ENCODE data around the gene GGCX. TPM values are rescaled to one million over a fixed set of nuclear protein-coding genes. Genes with fewer than 3 reads are reported as not detected.

Gene GGCX
- total and polyA plus RNA-seq, 9 of the 15 experiments (the other 6 are each of a cell fraction or from before 2014, with no cell fraction given) = 14.4 to 47.1 (median 28.1) TPM

DNA sequence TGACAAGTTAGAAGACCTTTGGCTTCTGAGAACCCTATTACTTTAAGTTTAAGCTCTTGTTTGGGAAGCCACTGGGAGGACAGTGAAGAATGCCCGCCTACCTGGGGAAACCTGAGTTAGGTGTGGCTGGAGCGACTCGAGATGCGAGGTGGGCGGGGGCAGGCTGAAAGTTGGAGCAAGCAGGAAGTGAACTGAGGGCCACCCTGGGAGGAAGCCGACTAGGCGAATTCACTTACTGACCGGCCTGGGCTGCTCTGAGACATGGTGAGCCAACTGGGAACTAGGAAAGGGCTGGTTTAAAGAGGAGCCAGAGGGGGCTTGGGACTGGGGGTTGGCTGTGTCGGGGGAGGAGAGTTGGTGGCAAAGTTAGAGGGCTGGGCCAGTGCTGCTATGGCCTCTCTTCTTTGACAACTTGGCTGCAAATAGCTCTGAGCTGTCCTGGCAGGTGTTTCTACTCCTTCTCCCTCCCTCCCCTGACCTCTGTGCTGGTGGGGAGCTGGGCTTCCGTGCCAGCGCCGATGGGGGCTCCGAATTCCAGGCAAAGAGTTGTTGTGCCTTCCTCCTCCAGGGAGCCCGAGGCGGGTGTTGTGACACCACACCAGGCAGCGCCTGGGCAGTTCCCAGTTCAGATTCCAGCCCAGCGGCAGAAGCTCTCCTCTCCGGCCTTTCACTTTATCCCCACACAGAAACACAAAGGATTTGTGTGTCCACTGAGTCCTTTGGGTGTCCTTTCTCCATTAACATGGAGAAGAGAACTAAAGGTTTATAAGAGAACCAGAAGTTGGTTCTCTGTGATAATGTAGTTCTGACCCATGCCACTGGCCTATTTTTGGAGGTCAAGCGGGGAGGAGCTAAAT lies 16.3 kb upstream of the GGCX start, which contains the start of gene VAMP8 (continued):
- TF ChIP-seq ZNF717 (CRISPR knock-in tag; IDR thresholded peaks at IDR 0.05) (no peak), MEF2D (tag; conservative IDR thresholded peaks at IDR 0.05; ENCODE audit: low read depth) (no peak), HDAC2 (IDR thresholded peaks at IDR 0.05) (no peak), DACH1 (IDR thresholded peaks at IDR 0.05; ENCODE audit: partially characterized antibody) (no peak), POLR2A (conservative IDR thresholded peaks at IDR 0.05) (peak; percentile 75), C11orf30 (IDR thresholded peaks at IDR 0.05; ENCODE audit: low read depth) (no peak), ZNF511 (CRISPR knock-in tag; IDR thresholded peaks at IDR 0.05) (no peak), ZNF23 (CRISPR knock-in tag; IDR thresholded peaks at IDR 0.05) (no peak), MBD2 (IDR thresholded peaks at IDR 0.05; ENCODE audit: borderline replicate concordance, low read depth) (no peak), MTA2 (IDR thresholded peaks at IDR 0.05; ENCODE audit: low read depth) (no peak), EGR1 (conservative IDR thresholded peaks at IDR 0.05) (no peak), NR2C1 (IDR thresholded peaks at IDR 0.05) (no peak), NR2C1 (tag; IDR thresholded peaks at IDR 0.05) (peak; percentile 17; the same call in 1 of the 2 replicates), BRD9 (IDR thresholded peaks at IDR 0.05; ENCODE audit: low read depth, partially characterized antibody) (no peak), TGIF2 (CRISPR knock-in tag; IDR thresholded peaks at IDR 0.05) (no peak), MED1 (CRISPR knock-in tag; IDR thresholded peaks at IDR 0.05; ENCODE audit: borderline replicate concordance) (no peak), ZNF239 (CRISPR knock-in tag; IDR thresholded peaks at IDR 0.05) (no peak), TCF3 (CRISPR knock-in tag; IDR thresholded peaks at IDR 0.05) (no peak), ZKSCAN8 (CRISPR knock-in tag; IDR thresholded peaks at IDR 0.05) (no peak; the same call in 1 of the 2 replicates), MCM7 (IDR thresholded peaks at IDR 0.05) (no peak)
- TF ChIP-seq, protein P1, sequence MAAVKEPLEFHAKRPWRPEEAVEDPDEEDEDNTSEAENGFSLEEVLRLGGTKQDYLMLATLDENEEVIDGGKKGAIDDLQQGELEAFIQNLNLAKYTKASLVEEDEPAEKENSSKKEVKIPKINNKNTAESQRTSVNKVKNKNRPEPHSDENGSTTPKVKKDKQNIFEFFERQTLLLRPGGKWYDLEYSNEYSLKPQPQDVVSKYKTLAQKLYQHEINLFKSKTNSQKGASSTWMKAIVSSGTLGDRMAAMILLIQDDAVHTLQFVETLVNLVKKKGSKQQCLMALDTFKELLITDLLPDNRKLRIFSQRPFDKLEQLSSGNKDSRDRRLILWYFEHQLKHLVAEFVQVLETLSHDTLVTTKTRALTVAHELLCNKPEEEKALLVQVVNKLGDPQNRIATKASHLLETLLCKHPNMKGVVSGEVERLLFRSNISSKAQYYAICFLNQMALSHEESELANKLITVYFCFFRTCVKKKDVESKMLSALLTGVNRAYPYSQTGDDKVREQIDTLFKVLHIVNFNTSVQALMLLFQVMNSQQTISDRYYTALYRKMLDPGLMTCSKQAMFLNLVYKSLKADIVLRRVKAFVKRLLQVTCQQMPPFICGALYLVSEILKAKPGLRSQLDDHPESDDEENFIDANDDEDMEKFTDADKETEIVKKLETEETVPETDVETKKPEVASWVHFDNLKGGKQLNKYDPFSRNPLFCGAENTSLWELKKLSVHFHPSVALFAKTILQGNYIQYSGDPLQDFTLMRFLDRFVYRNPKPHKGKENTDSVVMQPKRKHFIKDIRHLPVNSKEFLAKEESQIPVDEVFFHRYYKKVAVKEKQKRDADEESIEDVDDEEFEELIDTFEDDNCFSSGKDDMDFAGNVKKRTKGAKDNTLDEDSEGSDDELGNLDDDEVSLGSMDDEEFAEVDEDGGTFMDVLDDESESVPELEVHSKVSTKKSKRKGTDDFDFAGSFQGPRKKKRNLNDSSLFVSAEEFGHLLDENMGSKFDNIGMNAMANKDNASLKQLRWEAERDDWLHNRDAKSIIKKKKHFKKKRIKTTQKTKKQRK (IDR thresholded peaks at IDR 0.05; ENCODE audit: borderline replicate concordance, low read depth, low read length) = no peak
- TF ChIP-seq, protein P2, sequence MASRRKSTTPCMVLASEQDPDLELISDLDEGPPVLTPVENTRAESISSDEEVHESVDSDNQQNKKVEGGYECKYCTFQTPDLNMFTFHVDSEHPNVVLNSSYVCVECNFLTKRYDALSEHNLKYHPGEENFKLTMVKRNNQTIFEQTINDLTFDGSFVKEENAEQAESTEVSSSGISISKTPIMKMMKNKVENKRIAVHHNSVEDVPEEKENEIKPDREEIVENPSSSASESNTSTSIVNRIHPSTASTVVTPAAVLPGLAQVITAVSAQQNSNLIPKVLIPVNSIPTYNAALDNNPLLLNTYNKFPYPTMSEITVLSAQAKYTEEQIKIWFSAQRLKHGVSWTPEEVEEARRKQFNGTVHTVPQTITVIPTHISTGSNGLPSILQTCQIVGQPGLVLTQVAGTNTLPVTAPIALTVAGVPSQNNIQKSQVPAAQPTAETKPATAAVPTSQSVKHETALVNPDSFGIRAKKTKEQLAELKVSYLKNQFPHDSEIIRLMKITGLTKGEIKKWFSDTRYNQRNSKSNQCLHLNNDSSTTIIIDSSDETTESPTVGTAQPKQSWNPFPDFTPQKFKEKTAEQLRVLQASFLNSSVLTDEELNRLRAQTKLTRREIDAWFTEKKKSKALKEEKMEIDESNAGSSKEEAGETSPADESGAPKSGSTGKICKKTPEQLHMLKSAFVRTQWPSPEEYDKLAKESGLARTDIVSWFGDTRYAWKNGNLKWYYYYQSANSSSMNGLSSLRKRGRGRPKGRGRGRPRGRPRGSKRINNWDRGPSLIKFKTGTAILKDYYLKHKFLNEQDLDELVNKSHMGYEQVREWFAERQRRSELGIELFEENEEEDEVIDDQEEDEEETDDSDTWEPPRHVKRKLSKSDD (conservative IDR thresholded peaks at IDR 0.05; ENCODE audit: low read length) = 0 out of 2 replicates have a peak, but pooled peaks have one; percentile 38
- TF ChIP-seq, protein P3, sequence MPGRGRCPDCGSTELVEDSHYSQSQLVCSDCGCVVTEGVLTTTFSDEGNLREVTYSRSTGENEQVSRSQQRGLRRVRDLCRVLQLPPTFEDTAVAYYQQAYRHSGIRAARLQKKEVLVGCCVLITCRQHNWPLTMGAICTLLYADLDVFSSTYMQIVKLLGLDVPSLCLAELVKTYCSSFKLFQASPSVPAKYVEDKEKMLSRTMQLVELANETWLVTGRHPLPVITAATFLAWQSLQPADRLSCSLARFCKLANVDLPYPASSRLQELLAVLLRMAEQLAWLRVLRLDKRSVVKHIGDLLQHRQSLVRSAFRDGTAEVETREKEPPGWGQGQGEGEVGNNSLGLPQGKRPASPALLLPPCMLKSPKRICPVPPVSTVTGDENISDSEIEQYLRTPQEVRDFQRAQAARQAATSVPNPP (IDR thresholded peaks at IDR 0.05; ENCODE audit: borderline replicate concordance, insufficient read depth, insufficient read length) = no peak

Data from K562 (cell line).